Measurements from ENCODE around the gene TTLL11.

Gene TTLL11

DNA sequence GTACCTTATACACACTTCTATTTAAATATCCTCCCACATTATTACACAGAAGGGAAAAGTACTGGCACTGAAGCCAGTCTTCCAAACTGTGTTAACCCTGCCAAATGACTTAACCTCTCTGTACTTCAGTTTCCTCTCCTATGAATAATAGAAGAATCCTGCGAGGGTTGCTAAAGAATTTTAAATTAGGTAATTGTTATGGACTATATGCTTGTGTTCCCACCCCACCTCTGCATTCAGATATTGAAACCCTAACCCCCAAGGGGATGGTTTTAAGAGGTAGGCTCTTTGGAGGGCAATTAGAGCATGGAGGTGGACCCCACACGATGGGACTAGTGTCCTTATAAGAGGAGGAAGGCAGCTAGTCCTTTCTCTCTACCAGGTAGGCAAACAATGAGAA is 72.7 kb downstream of the TTLL11 start:
- TF ChIP-seq, protein P1, sequence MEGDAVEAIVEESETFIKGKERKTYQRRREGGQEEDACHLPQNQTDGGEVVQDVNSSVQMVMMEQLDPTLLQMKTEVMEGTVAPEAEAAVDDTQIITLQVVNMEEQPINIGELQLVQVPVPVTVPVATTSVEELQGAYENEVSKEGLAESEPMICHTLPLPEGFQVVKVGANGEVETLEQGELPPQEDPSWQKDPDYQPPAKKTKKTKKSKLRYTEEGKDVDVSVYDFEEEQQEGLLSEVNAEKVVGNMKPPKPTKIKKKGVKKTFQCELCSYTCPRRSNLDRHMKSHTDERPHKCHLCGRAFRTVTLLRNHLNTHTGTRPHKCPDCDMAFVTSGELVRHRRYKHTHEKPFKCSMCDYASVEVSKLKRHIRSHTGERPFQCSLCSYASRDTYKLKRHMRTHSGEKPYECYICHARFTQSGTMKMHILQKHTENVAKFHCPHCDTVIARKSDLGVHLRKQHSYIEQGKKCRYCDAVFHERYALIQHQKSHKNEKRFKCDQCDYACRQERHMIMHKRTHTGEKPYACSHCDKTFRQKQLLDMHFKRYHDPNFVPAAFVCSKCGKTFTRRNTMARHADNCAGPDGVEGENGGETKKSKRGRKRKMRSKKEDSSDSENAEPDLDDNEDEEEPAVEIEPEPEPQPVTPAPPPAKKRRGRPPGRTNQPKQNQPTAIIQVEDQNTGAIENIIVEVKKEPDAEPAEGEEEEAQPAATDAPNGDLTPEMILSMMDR (IDR thresholded peaks at IDR 0.05; ENCODE audit: low read depth, low read length, poor library complexity, severe bottlenecking), result no peak
- no peak for TF ChIP-seq EZH2phosphoT487 (IDR thresholded peaks at IDR 0.05; ENCODE audit: borderline replicate concordance, low read length)

DNA sequence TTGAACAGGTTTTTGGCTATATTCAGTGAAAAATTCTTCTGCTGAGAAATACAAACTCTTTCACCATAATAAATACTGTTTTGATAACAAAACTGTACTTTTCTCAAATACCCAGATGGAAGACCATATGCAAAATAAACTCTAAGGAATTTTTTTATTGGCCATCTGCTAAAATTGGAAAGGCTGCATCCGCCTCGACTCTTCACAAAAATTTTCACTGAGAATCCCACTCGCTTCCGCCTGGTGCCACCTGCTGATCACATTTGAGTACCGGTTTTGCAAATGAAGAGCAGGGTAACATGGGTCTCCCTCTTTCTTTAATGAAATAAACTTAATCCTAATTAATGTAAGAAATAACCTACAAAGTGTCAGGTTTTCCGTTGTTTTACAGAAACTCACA is 76.4 kb downstream of the TTLL11 start:
- Histone ChIP-seq H3K4me3 (ENCODE audit: low read length) (no peak overlapping the region), H3F3A (ENCODE audit: control insufficient read depth, insufficient read depth) (no peaks in the 10 kb centered on the region), H3K27me3 (ENCODE audit: control insufficient read depth, low read length) (no peaks in the 10 kb centered on the region), H3K4me2 (ENCODE audit: low read length) (no peak overlapping the region), H3K79me2 (ENCODE audit: control insufficient read depth, low read length) (no peaks in the 10 kb centered on the region), H3K27ac (ENCODE audit: low read depth, low read length) (no peak overlapping the region), H3K36me3 (ENCODE audit: control insufficient read depth, low read length) (no peaks in the 10 kb centered on the region), H3K9me2 (replicated peaks; ENCODE audit: control insufficient read depth, low read length) (no peaks in the 10 kb centered on the region), H4K20me1 (ENCODE audit: control insufficient read depth, insufficient read depth, low read depth, low read length) (no peaks in the 10 kb centered on the region), H3K4me1 (ENCODE audit: control insufficient read depth, low read length) (peaks cover 4% of the 10 kb centered on the region), H3K9me3 (ENCODE audit: control insufficient read depth, insufficient read depth, low read length) (no peaks in the 10 kb centered on the region)
- no peak for TF ChIP-seq EZH2phosphoT487 (IDR thresholded peaks at IDR 0.05; ENCODE audit: borderline replicate concordance, low read length)
- TF ChIP-seq, protein P1 (IDR thresholded peaks at IDR 0.05; ENCODE audit: low read depth, low read length, poor library complexity, severe bottlenecking), result peak; percentile 44

More for the DNA sequence above, 72.7 kb downstream of the TTLL11 start:
- Histone ChIP-seq H3K79me2 (ENCODE audit: control insufficient read depth, low read length) (no peaks in the 10 kb centered on the region), H3K27ac (ENCODE audit: low read depth, low read length) (no peak overlapping the region), H3K36me3 (ENCODE audit: control insufficient read depth, low read length) (no peaks in the 10 kb centered on the region), H3K4me2 (ENCODE audit: low read length) (no peak overlapping the region), H3K4me1 (ENCODE audit: control insufficient read depth, low read length) (peaks cover 4% of the 10 kb centered on the region), H3K27me3 (ENCODE audit: control insufficient read depth, low read length) (no peaks in the 10 kb centered on the region), H3K9me3 (ENCODE audit: control insufficient read depth, insufficient read depth, low read length) (no peaks in the 10 kb centered on the region), H3K9me2 (replicated peaks; ENCODE audit: control insufficient read depth, low read length) (no peaks in the 10 kb centered on the region), H3K4me3 (ENCODE audit: low read length) (no peak overlapping the region), H4K20me1 (ENCODE audit: control insufficient read depth, insufficient read depth, low read depth, low read length) (no peaks in the 10 kb centered on the region), H3F3A (ENCODE audit: control insufficient read depth, insufficient read depth) (no peaks in the 10 kb centered on the region)

DNA sequence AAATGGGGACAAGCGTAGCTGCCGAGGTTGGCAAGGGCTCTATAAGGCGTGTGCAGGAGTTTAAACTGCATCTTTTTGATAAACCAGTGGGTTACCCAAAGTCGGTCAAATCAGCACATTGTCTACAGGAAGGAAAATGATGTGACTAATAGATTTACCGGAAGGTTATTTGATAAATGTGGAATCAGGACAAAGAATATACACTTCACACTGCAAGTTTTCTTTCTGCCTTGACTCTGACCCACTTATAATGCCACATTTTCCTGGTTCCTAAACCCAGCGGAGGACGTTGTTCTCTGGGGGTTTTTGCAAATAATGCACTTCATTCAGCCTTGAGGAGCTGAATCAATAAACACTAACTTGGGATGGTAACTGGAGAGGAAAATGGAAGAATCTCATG is 76.8 kb downstream of the TTLL11 start:
- TF ChIP-seq, protein P1 (IDR thresholded peaks at IDR 0.05; ENCODE audit: low read depth, low read length, poor library complexity, severe bottlenecking), result no peak
- no peak for TF ChIP-seq EZH2phosphoT487 (IDR thresholded peaks at IDR 0.05; ENCODE audit: borderline replicate concordance, low read length)
- H3K27me3 ChIP-seq (ENCODE audit: control insufficient read depth, low read length), result no peaks in the 10 kb centered on the region
- H4K20me1 ChIP-seq (ENCODE audit: control insufficient read depth, insufficient read depth, low read depth, low read length), result no peaks in the 10 kb centered on the region
- no peaks in the 10 kb centered on the region for H3K79me2 ChIP-seq (ENCODE audit: control insufficient read depth, low read length)
- no peaks in the 10 kb centered on the region for H3K9me3 ChIP-seq (ENCODE audit: control insufficient read depth, insufficient read depth, low read length)
- H3F3A ChIP-seq (ENCODE audit: control insufficient read depth, insufficient read depth), result no peaks in the 10 kb centered on the region
- H3K36me3 ChIP-seq (ENCODE audit: control insufficient read depth, low read length), result no peaks in the 10 kb centered on the region
- H3K4me3 ChIP-seq (ENCODE audit: low read length), result no peak overlapping the region
- H3K9me2 ChIP-seq (replicated peaks; ENCODE audit: control insufficient read depth, low read length), result no peaks in the 10 kb centered on the region
- no peak overlapping the region for H3K4me2 ChIP-seq (ENCODE audit: low read length)
- H3K4me1 ChIP-seq (ENCODE audit: control insufficient read depth, low read length), result peaks cover 4% of the 10 kb centered on the region
- no peak overlapping the region for H3K27ac ChIP-seq (ENCODE audit: low read depth, low read length)

Data from DOHH2 (cell line).